SK-N-MC (cell line): Measurements from ENCODE around the gene TMEM164.

ENCODE experiments used
- EZH2 ChIP-seq: fragments of 200-600 bp; sonication (generic); IDR thresholded peaks from one replicate; pipeline ENCODE4 v1.6.1; 2017; ENCODE audit warnings: antibody characterized with exemption
- FOXP2 ChIP-seq: optimal IDR thresholded peaks from 2 replicates; pipeline ENCODE3; 2011; ENCODE audit warnings: mild to moderate bottlenecking, moderate library complexity; ENCODE audit not compliant: insufficient read depth; ENCODE audit errors: extremely low read length, control extremely low read depth
- POLR2AphosphoS5 ChIP-seq: IDR thresholded peaks from 2 replicates; pipeline ENCODE4 v1.6.1; 2012; ENCODE audit warnings: mild to moderate bottlenecking, low read depth, low read length, borderline replicate concordance

DNA sequence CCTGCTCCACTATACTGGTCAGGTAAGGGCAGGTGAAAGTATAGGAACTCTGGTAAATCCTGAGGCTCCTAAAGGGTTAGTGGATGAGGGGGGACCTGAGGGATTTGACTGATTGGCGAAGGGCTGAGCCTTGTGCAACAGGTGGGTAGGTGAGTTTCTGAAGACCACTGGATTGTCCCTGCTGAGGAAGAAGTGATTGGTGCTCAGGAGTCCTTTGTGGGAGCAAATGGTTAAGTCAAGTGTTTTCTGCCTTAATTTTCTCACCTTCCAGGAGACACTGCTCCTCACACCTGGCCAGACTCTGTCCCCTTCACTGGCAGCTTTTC lies 158.4 kb downstream of the TMEM164 start:
- TF ChIP-seq EZH2 (no peak), POLR2AphosphoS5 (no peak), FOXP2 (no peak)
